HG02623 (cell line): ENCODE data around the gene WDR93.

ENCODE experiments used
- ATAC-seq: cut with Tn5 transposase; IDR thresholded peaks from one replicate; pipeline ENCODE4 v1.9.1; 2021; ENCODE audit warnings: moderate library complexity; ENCODE audit not compliant: unreplicated experiment

WDR93 gene

GRCh38 chr15:89662893-89663626 is 27.6 kb upstream of the WDR93 start:
- no peak for ATAC-seq

DNA sequence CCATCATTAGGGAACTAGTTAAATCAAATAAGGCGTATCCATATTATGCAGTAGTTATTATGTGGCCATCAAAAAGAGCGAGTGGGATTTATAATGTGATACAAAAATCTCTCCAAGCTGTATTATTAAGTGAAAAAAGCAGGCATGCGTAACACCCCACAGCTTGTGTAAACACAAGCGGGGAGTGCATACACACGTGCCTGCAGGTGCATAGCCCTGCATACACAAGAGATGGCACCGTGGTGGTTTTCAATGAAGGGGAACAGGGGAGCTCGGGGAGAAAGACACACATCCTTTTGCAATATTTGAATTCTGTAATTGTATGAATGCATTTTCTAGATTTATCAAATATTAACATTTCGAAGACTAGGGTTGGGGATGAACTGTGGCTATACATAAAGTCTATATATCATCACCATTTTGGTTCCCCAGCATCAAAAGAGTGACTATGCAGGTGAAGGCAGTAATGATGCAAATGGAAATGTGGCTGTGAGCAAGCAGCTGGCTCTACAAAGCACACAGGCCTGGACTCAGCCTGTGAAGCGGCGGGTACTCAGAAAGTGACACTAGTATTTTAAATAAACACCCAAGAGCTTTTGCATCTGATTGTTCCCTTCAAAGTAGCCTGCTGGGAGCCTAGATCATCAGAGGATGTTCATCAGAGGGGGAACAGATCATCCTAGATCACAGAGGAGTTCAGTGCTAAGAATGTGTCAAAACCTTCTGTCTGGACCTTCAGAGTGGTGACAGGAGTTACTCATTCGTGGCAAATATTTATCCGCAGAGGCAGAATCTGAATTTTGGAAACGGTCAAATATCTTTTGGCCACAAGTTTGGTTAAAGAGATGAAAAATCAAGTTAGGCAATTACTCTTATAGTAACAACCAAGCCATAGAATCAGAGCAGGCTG is 25.9 kb upstream of the WDR93 start:
- ATAC-seq = no peak

- no peak for ATAC-seq
Observed at GRCh38 chr15:89665449-89666181, 25.0 kb upstream of the WDR93 start.

DNA sequence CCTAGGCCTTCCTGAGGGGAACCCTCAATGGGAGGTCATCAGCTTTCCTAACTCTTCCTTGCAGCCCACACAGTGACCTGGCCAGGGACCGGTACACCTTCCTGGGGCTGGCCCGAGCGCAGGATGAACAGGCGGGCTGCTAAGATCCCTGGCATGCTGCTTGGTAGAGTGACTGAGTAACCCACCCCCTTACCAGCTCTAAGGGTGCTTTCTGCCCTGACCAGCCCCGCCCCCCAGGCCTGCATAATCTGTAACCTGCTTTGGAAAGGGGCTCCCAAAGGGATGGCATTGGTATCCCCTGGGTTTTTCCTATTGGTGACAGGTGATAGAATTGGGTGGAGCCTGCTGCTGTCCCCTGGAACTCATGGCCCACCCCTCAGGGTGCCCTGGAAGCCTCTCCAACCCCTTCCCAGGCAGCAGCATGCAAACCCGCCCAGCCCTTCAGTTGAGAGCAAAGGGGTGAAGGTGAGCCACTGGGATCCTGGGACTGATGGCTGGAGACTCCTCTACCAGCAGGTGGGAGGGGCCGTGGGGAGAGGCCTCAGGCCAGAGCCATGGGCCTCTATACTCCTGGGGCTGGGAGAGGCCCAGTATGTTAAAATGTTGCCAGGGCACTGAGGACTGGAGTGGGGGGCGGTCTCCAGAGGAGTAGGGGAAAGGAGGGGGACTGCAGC is 24.3 kb upstream of the WDR93 start:
- no peak for ATAC-seq

GRCh38 chr15:89666858-89667705 is 23.5 kb upstream of the WDR93 start:
- no peak for ATAC-seq

- ATAC-seq = no peak
Observed at GRCh38 chr15:89667706-89667960, 23.0 kb upstream of the WDR93 start.

DNA sequence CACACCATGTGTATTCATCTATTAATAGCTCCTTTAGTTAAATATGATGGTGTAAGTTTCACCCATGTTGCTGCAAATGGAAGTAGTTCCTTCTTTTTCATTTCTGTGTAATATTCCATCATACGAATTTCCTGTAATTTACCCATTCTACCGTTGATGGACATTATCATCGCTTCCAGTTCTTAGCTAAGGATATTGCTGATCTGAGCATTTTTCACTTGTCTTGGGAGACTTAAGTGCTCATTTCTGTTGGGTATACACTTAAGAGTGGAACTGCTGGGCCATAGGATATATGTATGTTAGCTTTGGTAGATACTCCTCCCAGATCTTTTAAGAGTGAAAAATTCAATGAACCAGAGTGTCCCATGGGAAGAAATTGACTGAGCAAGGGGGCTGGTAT is 22.4 kb upstream of the WDR93 start:
- ATAC-seq = no peak

DNA sequence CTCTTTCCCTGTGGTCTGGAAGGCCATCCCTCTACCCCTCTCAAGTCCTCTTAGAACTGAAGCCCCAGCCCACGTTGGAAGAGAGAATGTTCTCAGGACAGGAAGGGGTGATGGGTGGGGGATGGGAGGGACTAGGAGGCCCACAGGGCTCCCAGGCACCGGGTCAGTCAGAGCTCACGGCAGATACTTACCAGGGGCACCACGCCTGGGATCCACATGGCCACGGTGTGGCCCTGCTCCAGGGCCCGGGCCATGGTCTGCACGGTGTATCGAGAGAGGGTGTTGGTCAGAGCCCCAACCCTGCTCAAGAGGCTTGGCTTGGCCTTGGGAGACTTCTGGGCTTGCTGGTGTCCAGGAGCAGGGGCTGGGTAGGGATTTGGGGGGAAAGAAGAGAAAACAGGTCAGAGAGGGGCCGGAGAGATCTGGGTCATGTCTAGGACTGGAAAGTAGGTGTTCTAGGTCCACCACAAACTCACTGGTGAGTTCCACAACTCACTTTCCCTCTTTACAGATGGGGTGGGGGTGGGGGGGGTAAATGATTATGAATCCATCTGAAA is 21.2 kb upstream of the WDR93 start:
- no peak for ATAC-seq

- ATAC-seq = no peak
Observed at GRCh38 chr15:89669941-89670340, 20.7 kb upstream of the WDR93 start.

GRCh38 chr15:89670971-89671560 is 19.5 kb upstream of the WDR93 start:
- no peak for ATAC-seq

- ATAC-seq = no peak
Observed at GRCh38 chr15:89671687-89672086, 18.9 kb upstream of the WDR93 start.

DNA sequence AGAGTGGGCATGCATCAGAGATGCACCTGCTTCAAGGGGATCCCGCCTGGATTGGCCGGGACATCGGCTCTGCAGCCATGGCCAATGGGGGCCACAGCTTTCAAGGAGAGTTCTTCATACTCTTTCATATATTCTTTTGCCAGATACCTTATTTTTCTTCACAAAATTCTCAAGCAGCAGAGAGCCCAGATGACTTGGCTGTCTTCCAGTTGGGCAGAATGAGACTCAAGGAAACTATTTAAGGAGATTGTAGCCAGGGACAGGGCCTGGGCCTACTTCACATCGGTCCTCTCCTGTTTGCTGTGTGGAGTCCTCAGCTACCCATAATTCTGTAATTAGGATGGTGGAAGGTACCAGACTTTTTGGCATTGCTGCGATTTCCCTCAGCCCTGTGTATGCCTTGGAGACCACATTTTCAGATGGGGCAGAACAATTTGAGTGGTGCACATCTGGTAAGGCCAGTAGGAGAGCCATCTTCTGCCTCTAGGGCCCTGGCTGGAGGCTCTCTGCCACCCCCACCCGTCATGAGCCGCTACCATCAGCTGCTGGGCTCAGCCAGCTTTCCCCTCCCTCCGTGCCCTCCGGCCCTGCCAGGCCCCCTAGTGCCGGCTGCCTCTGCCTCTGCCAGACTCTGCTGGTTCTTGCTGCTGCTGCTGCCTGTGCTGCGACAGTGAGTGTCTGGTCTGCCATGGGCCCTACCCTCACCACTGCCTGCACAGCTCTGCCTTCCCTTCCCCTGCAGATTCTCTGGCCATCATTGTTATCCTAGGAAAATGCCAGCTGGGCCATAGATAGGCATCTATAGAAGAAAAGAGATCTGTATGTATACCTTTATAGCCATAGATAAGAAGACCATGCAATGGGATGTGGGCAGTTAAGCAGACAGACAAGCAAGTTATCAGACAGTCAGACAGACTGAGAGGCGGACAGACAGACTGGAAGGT is 18.1 kb upstream of the WDR93 start:
- ATAC-seq = no peak

DNA sequence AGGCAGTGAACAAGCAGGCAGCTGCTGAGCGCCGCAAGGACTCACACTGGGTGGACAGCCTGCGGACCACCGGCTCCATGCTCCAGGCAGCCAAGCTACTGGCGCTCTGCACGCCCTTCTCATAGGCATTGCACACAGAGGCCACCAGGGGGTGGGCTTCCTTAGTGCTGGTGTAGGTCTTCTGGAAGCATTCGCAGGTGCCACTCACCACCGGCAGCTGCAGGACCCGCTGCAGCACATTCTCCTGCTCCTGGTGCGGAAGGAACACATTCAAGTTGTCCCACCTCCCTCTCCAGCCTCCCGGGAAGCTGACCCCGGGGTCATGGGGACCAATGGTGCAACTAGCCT is 17.5 kb upstream of the WDR93 start:
- no peak for ATAC-seq

GRCh38 chr15:89674526-89674925 is 16.1 kb upstream of the WDR93 start:
- no peak for ATAC-seq

DNA sequence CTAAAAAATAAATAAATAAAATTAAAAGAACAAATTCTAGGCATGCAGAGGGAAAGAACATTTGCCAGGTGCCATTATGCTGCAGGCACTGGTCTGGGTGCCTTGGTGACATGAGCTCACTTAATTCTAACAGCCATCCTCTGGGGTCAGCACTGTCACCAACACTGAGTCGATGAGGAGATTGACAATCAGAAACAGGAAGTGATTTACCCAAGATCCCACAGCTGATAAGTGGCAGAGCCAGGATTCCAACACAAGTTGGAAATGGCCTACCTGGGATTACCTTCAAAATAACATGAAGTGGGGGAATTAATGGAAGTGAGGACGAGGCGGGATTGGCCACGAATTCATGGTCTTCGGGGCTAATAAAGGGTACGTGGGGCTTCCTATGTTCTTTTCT is 15.0 kb upstream of the WDR93 start:
- ATAC-seq = no peak

DNA sequence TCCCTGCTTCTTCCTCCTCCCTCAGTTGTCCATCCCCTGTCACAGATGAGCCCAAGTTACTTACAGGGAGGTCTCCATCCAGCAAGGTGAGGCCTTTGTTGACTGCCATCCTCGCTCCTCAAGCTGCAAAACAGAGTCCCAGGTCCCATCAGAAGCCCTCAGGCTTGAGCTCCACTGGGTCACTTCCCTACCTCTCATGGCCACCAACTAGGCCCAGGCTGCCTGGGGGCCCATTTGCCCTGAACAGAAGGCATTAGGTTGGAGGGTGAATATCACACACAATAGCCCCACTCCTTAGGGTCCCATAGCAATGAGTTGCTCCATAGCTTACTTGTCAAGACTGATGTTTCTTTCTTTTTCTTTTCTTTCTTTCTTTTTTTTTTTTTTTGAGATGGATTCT is 13.2 kb upstream of the WDR93 start:
- no peak for ATAC-seq

DNA sequence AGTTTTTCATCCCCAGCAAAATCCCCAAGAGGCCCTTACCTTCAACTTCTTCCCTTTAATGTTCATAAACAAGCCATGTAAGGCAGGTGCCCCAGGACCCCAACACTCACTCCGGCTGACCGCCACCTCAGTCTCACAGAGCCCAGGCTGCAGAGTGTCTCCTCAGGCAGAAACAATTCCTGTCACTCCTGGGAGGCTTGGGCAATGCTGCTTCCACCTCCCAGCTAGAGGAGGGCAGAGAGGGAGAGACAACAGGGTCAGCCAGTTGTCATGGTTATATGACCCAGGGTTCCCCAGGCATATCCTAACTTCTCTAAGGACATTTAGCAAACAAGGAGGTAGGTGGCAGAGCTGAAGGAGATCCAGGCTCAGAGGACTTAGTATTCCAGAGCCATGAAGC is 11.4 kb upstream of the WDR93 start, which contains the start of gene PLIN1:
Gene PLIN1, minus strand, starts transcription at position 156 of the 400 bp plus-strand sequence. CDS start 1,878 bp downstream, outside the sequence.
- no peak for ATAC-seq

- no peak for ATAC-seq
Observed at GRCh38 chr15:89680282-89680873, 10.2 kb upstream of the WDR93 start.
